ENCODE data around the gene TAF10. TPM values are rescaled to one million over a fixed set of nuclear protein-coding genes. Genes with fewer than 3 reads are reported as not detected.

TAF10 gene
- total and polyA plus RNA-seq, 9 donors = 40.0 to 183 (median 76.8) TPM

DNA sequence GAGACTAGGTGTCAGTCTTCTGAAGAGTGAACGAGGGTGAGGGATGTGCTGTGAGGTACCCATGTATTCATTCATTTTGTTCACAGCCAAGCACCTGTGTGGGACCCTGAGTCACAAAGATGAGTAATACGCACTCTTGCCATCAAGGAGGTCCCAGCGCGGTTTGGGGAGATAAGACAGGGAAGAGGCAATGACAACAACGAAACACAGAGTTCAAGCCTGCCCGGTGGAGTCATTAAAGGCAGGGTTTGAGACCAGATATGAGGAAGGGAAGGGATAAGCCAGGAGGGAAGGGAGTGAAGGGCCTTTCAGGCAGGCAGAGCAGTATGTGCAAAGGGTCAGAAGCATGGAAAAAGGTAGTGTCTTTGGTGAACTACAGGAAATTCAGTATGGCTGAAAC is 39.0 kb upstream of the TAF10 start:
- Histone ChIP-seq H3K36me3 (no peaks in the 10 kb centered on the region), H3K9me3 (no peaks in the 10 kb centered on the region), H3K4me1 (ENCODE audit: insufficient read depth) (peaks cover 24% of the 10 kb centered on the region), H3K27ac (no peak overlapping the region), H3K4me3 (no peak overlapping the region), H3K27me3 (no peaks in the 10 kb centered on the region)
- WGBS, 3 donors = 43 to 51% (median 48%) methylated on average over 6 of the region's 6 CpGs
- DNase-seq = no peak
- TF ChIP-seq EP300 (IDR thresholded peaks at IDR 0.05) = no peak
- no peak for TF ChIP-seq POLR2A (IDR thresholded peaks at IDR 0.05)
- TF ChIP-seq, protein P1, sequence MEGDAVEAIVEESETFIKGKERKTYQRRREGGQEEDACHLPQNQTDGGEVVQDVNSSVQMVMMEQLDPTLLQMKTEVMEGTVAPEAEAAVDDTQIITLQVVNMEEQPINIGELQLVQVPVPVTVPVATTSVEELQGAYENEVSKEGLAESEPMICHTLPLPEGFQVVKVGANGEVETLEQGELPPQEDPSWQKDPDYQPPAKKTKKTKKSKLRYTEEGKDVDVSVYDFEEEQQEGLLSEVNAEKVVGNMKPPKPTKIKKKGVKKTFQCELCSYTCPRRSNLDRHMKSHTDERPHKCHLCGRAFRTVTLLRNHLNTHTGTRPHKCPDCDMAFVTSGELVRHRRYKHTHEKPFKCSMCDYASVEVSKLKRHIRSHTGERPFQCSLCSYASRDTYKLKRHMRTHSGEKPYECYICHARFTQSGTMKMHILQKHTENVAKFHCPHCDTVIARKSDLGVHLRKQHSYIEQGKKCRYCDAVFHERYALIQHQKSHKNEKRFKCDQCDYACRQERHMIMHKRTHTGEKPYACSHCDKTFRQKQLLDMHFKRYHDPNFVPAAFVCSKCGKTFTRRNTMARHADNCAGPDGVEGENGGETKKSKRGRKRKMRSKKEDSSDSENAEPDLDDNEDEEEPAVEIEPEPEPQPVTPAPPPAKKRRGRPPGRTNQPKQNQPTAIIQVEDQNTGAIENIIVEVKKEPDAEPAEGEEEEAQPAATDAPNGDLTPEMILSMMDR (IDR thresholded peaks at IDR 0.05) = no peak
- intact Hi-C loops (cut with DNase I) = no loop called here

DNA sequence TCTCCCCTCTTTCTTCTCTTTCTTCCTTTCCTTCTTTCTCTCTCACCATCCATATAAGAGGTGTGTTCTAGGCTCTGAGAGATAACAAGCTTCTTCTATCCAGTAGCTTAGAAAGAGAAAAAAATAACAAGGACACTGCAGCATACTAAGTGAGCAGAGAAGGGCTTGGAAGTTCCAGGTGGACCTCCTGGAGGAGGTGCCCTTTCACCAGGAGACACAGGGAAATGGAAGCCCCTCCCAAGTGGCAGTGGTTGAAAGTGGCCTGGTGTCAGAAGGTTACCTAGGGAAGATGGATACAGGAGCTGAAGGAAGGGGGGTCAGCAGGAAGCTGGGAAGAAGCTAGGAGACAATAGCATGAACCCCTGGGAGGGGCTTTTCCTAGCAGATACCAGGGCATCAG is 38.1 kb upstream of the TAF10 start:
- no peaks in the 10 kb centered on the region for H3K9me3 ChIP-seq
- H3K4me3 ChIP-seq = no peak overlapping the region
- H3K27ac ChIP-seq = no peak overlapping the region
- no peaks in the 10 kb centered on the region for H3K36me3 ChIP-seq
- intact Hi-C loops (cut with DNase I) = no loop called here
- no peaks in the 10 kb centered on the region for H3K27me3 ChIP-seq
- DNase-seq = no peak
- peaks cover 25% of the 10 kb centered on the region for H3K4me1 ChIP-seq (ENCODE audit: insufficient read depth)
- TF ChIP-seq, protein P1 (IDR thresholded peaks at IDR 0.05) = no peak
- TF ChIP-seq EP300 (IDR thresholded peaks at IDR 0.05) (no peak), POLR2A (IDR thresholded peaks at IDR 0.05) (no peak)

DNA sequence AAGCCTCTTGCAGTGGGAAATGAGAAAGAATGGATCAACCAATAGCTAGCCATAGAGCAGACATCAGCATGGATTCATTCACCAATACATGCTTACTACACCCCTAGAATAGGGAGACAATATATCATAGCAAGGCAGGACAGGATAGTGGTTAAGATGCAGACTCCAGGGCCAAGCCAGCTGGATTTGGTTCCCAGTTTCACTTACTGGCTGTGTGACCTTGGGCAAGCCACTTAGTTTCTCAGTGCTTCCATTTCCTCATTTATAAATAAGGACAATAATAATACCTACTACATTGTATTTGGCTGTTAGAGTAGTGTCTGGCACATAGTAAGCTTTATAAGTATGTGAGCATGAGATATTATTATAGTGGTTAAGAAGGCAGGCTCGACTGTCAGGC is 36.5 kb upstream of the TAF10 start:
- Histone ChIP-seq H3K4me3 (no peak overlapping the region), H3K27ac (no peak overlapping the region)
- intact Hi-C loops (cut with DNase I) = no loop called here

DNA sequence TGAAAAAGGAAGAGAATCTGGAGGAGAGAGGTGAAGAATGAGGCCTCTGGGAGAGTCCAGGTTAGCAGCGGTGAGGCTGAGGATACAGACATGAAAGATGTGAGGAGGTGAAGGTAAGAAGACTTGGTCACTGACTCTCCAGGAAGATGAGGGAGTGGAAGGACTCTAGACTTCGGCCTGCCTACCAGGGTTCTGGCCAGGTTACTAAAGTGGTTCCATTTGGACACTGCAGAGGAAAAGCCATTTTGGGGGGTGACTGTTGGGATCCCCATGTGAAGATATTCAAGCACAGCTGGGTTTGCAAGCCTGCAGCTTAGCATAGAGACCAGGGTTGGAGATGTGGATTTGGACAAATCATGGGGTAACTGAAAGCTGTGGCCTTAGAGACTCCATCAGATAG is 35.8 kb upstream of the TAF10 start:
- peaks cover 17% of the 10 kb centered on the region for H3K4me1 ChIP-seq (ENCODE audit: insufficient read depth)
- H3K27me3 ChIP-seq = no peaks in the 10 kb centered on the region
- H3K9me3 ChIP-seq = no peaks in the 10 kb centered on the region
- H3K4me3 ChIP-seq = no peak overlapping the region
- no peak for DNase-seq
- WGBS, 3 donors = 86 to 90% (median 89%) methylated on average over 2 of the region's 2 CpGs
- TF ChIP-seq POLR2A (IDR thresholded peaks at IDR 0.05) = no peak
- no peak for TF ChIP-seq EP300 (IDR thresholded peaks at IDR 0.05)
- TF ChIP-seq, protein P1 (IDR thresholded peaks at IDR 0.05) = no peak
- intact Hi-C loops (cut with DNase I) = no loop called here
- no peak overlapping the region for H3K27ac ChIP-seq
- no peaks in the 10 kb centered on the region for H3K36me3 ChIP-seq

More for the DNA sequence above, 36.5 kb upstream of the TAF10 start:
- Histone ChIP-seq H3K9me3 (no peaks in the 10 kb centered on the region), H3K36me3 (no peaks in the 10 kb centered on the region), H3K27me3 (no peaks in the 10 kb centered on the region), H3K4me1 (ENCODE audit: insufficient read depth) (peaks cover 17% of the 10 kb centered on the region)
- WGBS, 3 donors = 14 to 30% (median 25%) methylated on average over 1 of the region's 1 CpG
- no peak for DNase-seq
- no peak for TF ChIP-seq POLR2A (IDR thresholded peaks at IDR 0.05)
- no peak for TF ChIP-seq EP300 (IDR thresholded peaks at IDR 0.05)
- TF ChIP-seq, protein P1 (IDR thresholded peaks at IDR 0.05) = no peak
